GM23338 (cell line): ENCODE measurements around the gene MAP4K4. TPM values are rescaled to one million over a fixed set of nuclear protein-coding genes. Genes with fewer than 3 reads are reported as not detected.
A peak's percentile ranks its signal among the peaks of the same experiment; 100 is the strongest.

Source experiments
- ATAC-seq: fragments of 200-7000 bp; cut with Tn5 transposase; 3 replicates; pipeline ENCODE4 v1.9.1; 2020
- DNase-seq: peaks from one replicate; pipeline ENCODE4 v3.0.0-alpha.2; 2015; ENCODE audit warnings: low spot score
- H2AFZ ChIP-seq: fragments of 200-600 bp; sonication (generic); 2 replicates; pipeline ENCODE4 v1.8.0; 2016; ENCODE audit warnings: antibody characterized with exemption, mild to moderate bottlenecking, moderate library complexity
- H3F3A ChIP-seq: fragments of 200-600 bp; sonication (generic); replicated peaks from 2 replicates; pipeline ENCODE4 v1.8.0; 2017; ENCODE audit warnings: antibody characterized with exemption, mixed run types, low read depth
- H3K27ac ChIP-seq: fragments of 200-600 bp; sonication (generic); 2 replicates; pipeline ENCODE4 v1.6.1; 2016; ENCODE audit warnings: low read depth
- H3K27me3 ChIP-seq: fragments of 200-600 bp; sonication (generic); 2 replicates; pipeline ENCODE4 v1.8.0; 2016; ENCODE audit warnings: mild to moderate bottlenecking, mixed run types, moderate library complexity; ENCODE audit not compliant: insufficient read depth
- H3K36me3 ChIP-seq: fragments of 200-600 bp; sonication (generic); 2 replicates; pipeline ENCODE4 v1.8.0; 2016; ENCODE audit warnings: mild to moderate bottlenecking; ENCODE audit not compliant: insufficient read depth
- H3K4me1 ChIP-seq: fragments of 200-600 bp; sonication (generic); 2 replicates; pipeline ENCODE4 v1.8.0; 2016; ENCODE audit warnings: mild to moderate bottlenecking, moderate library complexity; ENCODE audit not compliant: insufficient read depth
- H3K4me2 ChIP-seq: fragments of 200-600 bp; sonication (generic); 2 replicates; pipeline ENCODE4 v1.7.1; 2017; ENCODE audit warnings: mixed run types
- H3K4me3 ChIP-seq: fragments of 200-600 bp; sonication (generic); 2 replicates; pipeline ENCODE4 v1.6.1; 2016; ENCODE audit warnings: mixed run types
- H3K79me2 ChIP-seq: fragments of 200-600 bp; sonication (generic); replicated peaks from 2 replicates; pipeline ENCODE4 v1.8.0; 2017; ENCODE audit warnings: mild to moderate bottlenecking; ENCODE audit not compliant: insufficient read depth
- H3K9me2 ChIP-seq: fragments of 200-600 bp; sonication (generic); 2 replicates; pipeline ENCODE4 v1.8.0; 2017; ENCODE audit not compliant: insufficient read depth
- H4K20me1 ChIP-seq: fragments of 200-600 bp; sonication (generic); replicated peaks from 2 replicates; pipeline ENCODE4 v1.8.0; 2017; ENCODE audit warnings: mild to moderate bottlenecking; ENCODE audit not compliant: insufficient read depth
- H3K27ac Mint-ChIP-seq: 2 replicates; pipeline ENCODE4 v1.8.0; 2020; ENCODE audit warnings: inconsistent platforms, mild to moderate bottlenecking, moderate library complexity, mixed read lengths
- H3K27me3 Mint-ChIP-seq: 3 replicates; pipeline ENCODE4 v1.8.0; 2022; ENCODE audit warnings: low read depth, mild to moderate bottlenecking, moderate library complexity, mixed read lengths, inconsistent platforms; ENCODE audit not compliant: insufficient read depth, poor library complexity
- H3K36me3 Mint-ChIP-seq: 3 replicates; pipeline ENCODE4 v1.8.0; 2021; ENCODE audit warnings: low read depth, mild to moderate bottlenecking, inconsistent platforms, moderate library complexity, mixed read lengths
- H3K4me1 Mint-ChIP-seq: 3 replicates; pipeline ENCODE4 v1.8.0; 2020; ENCODE audit warnings: mild to moderate bottlenecking, inconsistent platforms, mixed read lengths
- H3K4me3 Mint-ChIP-seq: 3 replicates; pipeline ENCODE4 v1.8.0; 2021; ENCODE audit warnings: moderate library complexity, mild to moderate bottlenecking, inconsistent platforms, mixed read lengths
- H3K9me3 Mint-ChIP-seq: 3 replicates; pipeline ENCODE4 v1.8.0; 2020; ENCODE audit warnings: moderate library complexity, mild to moderate bottlenecking, inconsistent platforms, mixed read lengths
- EZH2 ChIP-seq: fragments of 200-600 bp; sonication (generic); IDR thresholded peaks from one replicate; pipeline ENCODE4 v1.8.0; 2017; ENCODE audit warnings: antibody characterized with exemption, mild to moderate bottlenecking, low read depth; ENCODE audit not compliant: unreplicated experiment
- REST ChIP-seq: IDR thresholded peaks from one replicate; pipeline ENCODE4 v1.6.1; 2018; ENCODE audit warnings: antibody characterized with exemption; ENCODE audit not compliant: unreplicated experiment
- ZNF114 ChIP-seq: fragments of 250-450 bp; sonication (Bioruptor Pico); IDR thresholded peaks from 2 replicates; pipeline ENCODE4 v1.5.0; 2020; ENCODE audit warnings: mild to moderate bottlenecking, moderate library complexity
- polyA plus RNA-seq: library from polyadenylated mRNA; unstranded; fragments of >200 nt; fragmentation: Nextera tagmentation; extraction: Ambion mirVana; gene quantifications from 2 replicates; pipeline ENCODE4 v1.2.1, GENCODE V29; 2016
- total RNA-seq: library from RNA; depleted of rRNA; stranded (reverse); fragments of >200 nt; shearing (Covaris generic); gene quantifications from 2 replicates; pipeline ENCODE4 v1.2.3, GENCODE V29; 2014
- TF ChIP-seq, protein P1 (sequence below), 2 experiments: fragments of 200-600 bp in 1 of 2; sonication (generic) in 1 of 2; conservative IDR thresholded peaks; 2 replicates each; pipeline versions ENCODE4 v1.5.1 to v1.6.1; 2016 to 2017; ENCODE audit warnings: antibody characterized with exemption in 2 of 2, low read depth in 2 of 2, mild to moderate bottlenecking in 2 of 2, moderate library complexity in 1 of 2

The MAP4K4 gene
- total and polyA plus RNA-seq, 2 experiments from 2014 or later, result 34.6 to 99.2 TPM

DNA sequence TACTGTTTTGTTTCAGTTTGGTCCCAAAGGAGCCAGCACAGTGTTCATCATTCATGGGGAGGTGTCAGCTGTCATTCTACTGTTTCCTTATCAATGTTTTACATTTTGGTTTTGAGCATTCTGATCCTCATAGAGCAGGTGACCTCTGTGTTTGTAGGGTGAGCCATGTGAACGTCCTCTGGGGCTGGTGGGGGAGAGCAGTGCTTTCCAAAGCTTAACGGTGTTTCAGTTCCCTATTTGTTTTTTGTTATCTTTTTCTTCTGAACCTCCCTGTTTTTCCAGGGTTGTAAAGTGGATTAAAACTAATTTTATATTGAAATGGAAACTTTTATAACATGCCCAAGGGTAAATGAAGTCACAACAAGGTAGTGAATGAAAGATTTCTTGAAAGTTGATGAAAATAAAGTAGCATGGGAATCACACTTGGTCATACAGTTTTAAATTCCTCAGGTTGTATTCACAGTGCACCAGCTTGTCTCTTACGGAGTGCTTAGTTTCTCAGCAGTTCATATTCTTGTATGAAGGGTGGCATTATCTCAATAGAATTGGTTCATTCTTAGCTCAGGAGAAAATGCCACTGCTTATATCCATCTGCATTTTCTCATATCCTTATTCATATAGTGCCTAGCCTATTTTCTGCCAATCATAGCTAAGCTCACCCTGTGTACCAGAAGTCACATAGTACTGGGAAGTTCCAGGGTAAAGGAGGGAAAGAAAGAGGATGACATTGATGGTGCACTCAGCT is 54.5 kb downstream of the MAP4K4 start (continued):
- no peak for TF ChIP-seq ZNF114 (CRISPR knock-in tag)

GRCh38 chr2:101752716-101753616 is 55.5 kb downstream of the MAP4K4 start:
- Histone ChIP-seq H3K27ac (no peak overlapping the region; the same call in 1 of the 2 replicates), H3K9me2 (no peaks in the 10 kb centered on the region), H3K4me1 (peaks cover 48% of the 10 kb centered on the region), H3K27me3 (no peaks in the 10 kb centered on the region), H3K4me2 (no peak overlapping the region), H3K4me3 (no peak overlapping the region), H3K79me2 (peaks cover 90% of the 10 kb centered on the region), H3K36me3 (no peaks in the 10 kb centered on the region), H2AFZ (no peak overlapping the region), H4K20me1 (peaks cover 43% of the 10 kb centered on the region), H3F3A (no peaks in the 10 kb centered on the region)
- TF ChIP-seq, protein P1, sequence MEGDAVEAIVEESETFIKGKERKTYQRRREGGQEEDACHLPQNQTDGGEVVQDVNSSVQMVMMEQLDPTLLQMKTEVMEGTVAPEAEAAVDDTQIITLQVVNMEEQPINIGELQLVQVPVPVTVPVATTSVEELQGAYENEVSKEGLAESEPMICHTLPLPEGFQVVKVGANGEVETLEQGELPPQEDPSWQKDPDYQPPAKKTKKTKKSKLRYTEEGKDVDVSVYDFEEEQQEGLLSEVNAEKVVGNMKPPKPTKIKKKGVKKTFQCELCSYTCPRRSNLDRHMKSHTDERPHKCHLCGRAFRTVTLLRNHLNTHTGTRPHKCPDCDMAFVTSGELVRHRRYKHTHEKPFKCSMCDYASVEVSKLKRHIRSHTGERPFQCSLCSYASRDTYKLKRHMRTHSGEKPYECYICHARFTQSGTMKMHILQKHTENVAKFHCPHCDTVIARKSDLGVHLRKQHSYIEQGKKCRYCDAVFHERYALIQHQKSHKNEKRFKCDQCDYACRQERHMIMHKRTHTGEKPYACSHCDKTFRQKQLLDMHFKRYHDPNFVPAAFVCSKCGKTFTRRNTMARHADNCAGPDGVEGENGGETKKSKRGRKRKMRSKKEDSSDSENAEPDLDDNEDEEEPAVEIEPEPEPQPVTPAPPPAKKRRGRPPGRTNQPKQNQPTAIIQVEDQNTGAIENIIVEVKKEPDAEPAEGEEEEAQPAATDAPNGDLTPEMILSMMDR (conservative IDR thresholded peaks at IDR 0.05; ENCODE audit: low read depth in 2 of 2), result no peak
- TF ChIP-seq EZH2 (no peak), REST (no peak)
- H3K36me3 Mint-ChIP-seq, result peaks cover 13% of the 10 kb centered on the region
- H3K27ac Mint-ChIP-seq, result peak overlapping the region; percentile 77
- peaks cover 2% of the 10 kb centered on the region for H3K27me3 Mint-ChIP-seq
- DNase-seq (no peak), ATAC-seq (no peak)
- H3K9me3 Mint-ChIP-seq, result 0 out of 3 replicates have a peak, but pooled peaks cover under 1% of the 10 kb centered on the region
- H3K4me1 Mint-ChIP-seq, result peaks cover 50% of the 10 kb centered on the region
- no peak overlapping the region for H3K4me3 Mint-ChIP-seq
